Calu3 (cell line): ENCODE data around the gene DUSP22. TPM values are rescaled to one million over a fixed set of nuclear protein-coding genes. Genes with fewer than 3 reads are reported as not detected.

Experiments
- BruUV-seq: library from RNA; stranded (reverse); fragments of 400-500 nt; replicated peaks from 2 replicates; lab custom pipeline; 2021; lab: Mats Ljungman, UMichigan
- CTCF ChIA-PET: fragments of 300-600 bp; sonication (Branson Sonifier 250); formaldehyde crosslinking; loops from one replicate; lab custom pipeline; 2022; ENCODE audit warnings: antibody characterized with exemption; lab: Charles Lee
- DNase-seq: peaks from one replicate; pipeline ENCODE4 v3.0.0; 2022
- H3K27ac Mint-ChIP-seq: one replicate; pipeline ENCODE4 v1.8.0; 2022; ENCODE audit warnings: mixed read lengths; ENCODE audit not compliant: unreplicated experiment
- H3K27me3 Mint-ChIP-seq: one replicate; pipeline ENCODE4 v1.8.0; 2022; ENCODE audit warnings: mixed read lengths; ENCODE audit not compliant: unreplicated experiment
- H3K36me3 Mint-ChIP-seq: one replicate; pipeline ENCODE4 v1.8.0; 2022; ENCODE audit warnings: mild to moderate bottlenecking, moderate library complexity, mixed read lengths; ENCODE audit not compliant: insufficient read depth, unreplicated experiment
- H3K4me1 Mint-ChIP-seq: one replicate; pipeline ENCODE4 v1.8.0; 2022; ENCODE audit warnings: mild to moderate bottlenecking, low read depth, mixed read lengths; ENCODE audit not compliant: unreplicated experiment
- H3K4me3 Mint-ChIP-seq: one replicate; pipeline ENCODE4 v1.8.0; 2022; ENCODE audit warnings: mild to moderate bottlenecking, low read depth, moderate library complexity, mixed read lengths; ENCODE audit not compliant: unreplicated experiment
- H3K9me3 Mint-ChIP-seq: one replicate; pipeline ENCODE4 v1.8.0; 2022; ENCODE audit warnings: low read depth, mixed read lengths; ENCODE audit not compliant: unreplicated experiment
- intact Hi-C: fragments of 100-400 bp; cut with micrococcal nuclease; formaldehyde crosslinking; loops from one replicate; pipeline ENCODE4 v1.10.0; 2022; ENCODE audit not compliant: unreplicated experiment
- total RNA-seq: library from RNA; stranded (reverse); gene quantifications from 2 replicates; pipeline ENCODE4 v1.2.3, GENCODE V29; 2022
- TF ChIP-seq, protein P1 (sequence below): fragments of 200-600 bp; IDR thresholded peaks from one replicate; pipeline ENCODE4 v1.8.0; 2022; ENCODE audit warnings: antibody characterized with exemption; ENCODE audit not compliant: unreplicated experiment

Gene DUSP22
- total RNA-seq, 1 experiment from 2014 or later = 14.7 TPM

DNA sequence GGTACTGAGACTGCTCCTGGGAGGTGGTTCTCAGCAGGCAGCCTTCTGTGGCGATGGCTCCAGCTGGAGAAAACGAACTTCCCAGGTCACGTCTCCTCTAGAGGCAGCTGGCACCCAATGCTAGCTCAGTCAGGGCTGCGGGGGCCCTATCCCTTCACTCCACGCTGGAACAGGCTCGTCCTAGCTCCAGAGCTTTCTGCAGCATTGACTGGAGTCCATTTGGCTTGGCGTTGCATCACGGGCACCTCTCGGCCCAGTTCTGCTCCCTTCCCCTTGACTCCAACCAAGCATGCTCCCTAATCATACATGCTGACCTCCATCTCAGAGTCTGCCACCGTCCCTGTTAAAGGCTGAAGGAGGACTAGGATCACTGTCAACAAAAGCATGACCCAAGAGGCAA, 93.3 kb downstream of the DUSP22 start:
- BruUV-seq = no TSS peak
- no peak overlapping the region for H3K4me3 Mint-ChIP-seq
- no peaks in the 10 kb centered on the region for H3K36me3 Mint-ChIP-seq
- no peak for DNase-seq
- H3K27me3 Mint-ChIP-seq = peaks cover 21% of the 10 kb centered on the region
- TF ChIP-seq, protein P1, sequence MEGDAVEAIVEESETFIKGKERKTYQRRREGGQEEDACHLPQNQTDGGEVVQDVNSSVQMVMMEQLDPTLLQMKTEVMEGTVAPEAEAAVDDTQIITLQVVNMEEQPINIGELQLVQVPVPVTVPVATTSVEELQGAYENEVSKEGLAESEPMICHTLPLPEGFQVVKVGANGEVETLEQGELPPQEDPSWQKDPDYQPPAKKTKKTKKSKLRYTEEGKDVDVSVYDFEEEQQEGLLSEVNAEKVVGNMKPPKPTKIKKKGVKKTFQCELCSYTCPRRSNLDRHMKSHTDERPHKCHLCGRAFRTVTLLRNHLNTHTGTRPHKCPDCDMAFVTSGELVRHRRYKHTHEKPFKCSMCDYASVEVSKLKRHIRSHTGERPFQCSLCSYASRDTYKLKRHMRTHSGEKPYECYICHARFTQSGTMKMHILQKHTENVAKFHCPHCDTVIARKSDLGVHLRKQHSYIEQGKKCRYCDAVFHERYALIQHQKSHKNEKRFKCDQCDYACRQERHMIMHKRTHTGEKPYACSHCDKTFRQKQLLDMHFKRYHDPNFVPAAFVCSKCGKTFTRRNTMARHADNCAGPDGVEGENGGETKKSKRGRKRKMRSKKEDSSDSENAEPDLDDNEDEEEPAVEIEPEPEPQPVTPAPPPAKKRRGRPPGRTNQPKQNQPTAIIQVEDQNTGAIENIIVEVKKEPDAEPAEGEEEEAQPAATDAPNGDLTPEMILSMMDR = no peak
- H3K27ac Mint-ChIP-seq = no peak overlapping the region
- intact Hi-C loops = no loop called here
- H3K4me1 Mint-ChIP-seq = peaks cover 8% of the 10 kb centered on the region
- H3K9me3 Mint-ChIP-seq = peaks cover 2% of the 10 kb centered on the region
- CTCF ChIA-PET = interaction anchor here (0.6 kb wide), 1 partner anchor 218 kb away, joined by 3 read pairs; no protein-coding TSS in a partner anchor

DNA sequence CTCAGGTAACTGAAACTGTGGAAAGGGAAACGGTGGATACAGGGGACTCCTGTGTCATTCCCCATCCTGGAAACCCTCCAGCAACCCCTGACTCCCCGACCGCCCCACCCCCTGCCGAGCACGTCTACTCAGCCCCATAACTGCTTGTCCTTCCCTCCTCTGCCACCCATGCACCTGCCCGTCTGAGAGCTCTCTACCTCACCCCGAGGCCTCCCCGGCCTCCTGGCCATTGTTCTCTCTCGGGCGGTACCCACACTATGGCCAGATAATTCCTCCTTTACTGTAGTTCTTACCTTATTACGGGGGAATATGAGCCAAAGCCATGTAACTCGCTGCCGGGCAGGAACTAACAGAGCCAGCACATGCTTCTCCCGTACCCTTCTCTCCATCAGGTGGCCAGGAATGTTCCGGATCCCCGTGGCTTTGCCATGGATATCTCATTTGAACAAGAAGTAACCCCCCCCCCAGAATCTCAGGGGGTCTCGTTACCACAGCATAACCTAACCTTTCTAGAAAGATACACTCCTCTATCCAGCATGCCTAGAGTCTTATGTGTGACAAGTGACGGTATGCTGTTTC, 94.5 kb downstream of the DUSP22 start:
- Mint-ChIP-seq H3K4me3 (no peak overlapping the region), H3K27ac (no peak overlapping the region), H3K9me3 (peaks cover 2% of the 10 kb centered on the region), H3K4me1 (peaks cover 8% of the 10 kb centered on the region), H3K36me3 (no peaks in the 10 kb centered on the region), H3K27me3 (peaks cover 21% of the 10 kb centered on the region)
- TF ChIP-seq, protein P1 = no peak
- intact Hi-C loops = no loop called here
- DNase-seq = no peak
- no TSS peak for BruUV-seq
- CTCF ChIA-PET = no interaction called here

DNA sequence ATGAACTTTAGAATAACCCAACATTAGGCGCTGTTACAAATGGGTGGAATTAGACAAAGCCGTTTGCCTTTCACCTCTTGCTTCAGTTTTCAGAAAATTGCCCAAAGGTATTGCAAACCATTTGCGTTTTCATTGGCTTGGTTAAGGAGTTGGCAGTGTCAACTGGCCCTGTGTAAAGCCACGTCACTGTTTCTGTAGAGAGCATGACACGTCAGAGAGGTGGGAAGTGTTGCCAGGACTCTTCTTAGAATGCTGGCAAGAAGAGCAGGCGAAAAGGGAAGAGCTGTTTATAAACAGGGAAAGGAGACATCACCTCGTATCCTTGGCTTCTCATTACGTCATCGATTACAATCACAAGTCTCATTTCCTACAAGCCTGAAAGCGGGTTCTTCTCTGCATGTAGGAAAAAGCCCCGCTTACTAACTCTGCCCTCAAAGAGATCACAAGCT, 95.0 kb downstream of the DUSP22 start:
- no peaks in the 10 kb centered on the region for H3K9me3 Mint-ChIP-seq
- H3K36me3 Mint-ChIP-seq = no peaks in the 10 kb centered on the region
- peaks cover 8% of the 10 kb centered on the region for H3K4me1 Mint-ChIP-seq
- no peak overlapping the region for H3K4me3 Mint-ChIP-seq
- TF ChIP-seq, protein P1 = no peak
- CTCF ChIA-PET = no interaction called here
- intact Hi-C loops = no loop called here
- peaks cover 21% of the 10 kb centered on the region for H3K27me3 Mint-ChIP-seq
- no peak for DNase-seq
- no peak overlapping the region for H3K27ac Mint-ChIP-seq
- BruUV-seq = no TSS peak

DNA sequence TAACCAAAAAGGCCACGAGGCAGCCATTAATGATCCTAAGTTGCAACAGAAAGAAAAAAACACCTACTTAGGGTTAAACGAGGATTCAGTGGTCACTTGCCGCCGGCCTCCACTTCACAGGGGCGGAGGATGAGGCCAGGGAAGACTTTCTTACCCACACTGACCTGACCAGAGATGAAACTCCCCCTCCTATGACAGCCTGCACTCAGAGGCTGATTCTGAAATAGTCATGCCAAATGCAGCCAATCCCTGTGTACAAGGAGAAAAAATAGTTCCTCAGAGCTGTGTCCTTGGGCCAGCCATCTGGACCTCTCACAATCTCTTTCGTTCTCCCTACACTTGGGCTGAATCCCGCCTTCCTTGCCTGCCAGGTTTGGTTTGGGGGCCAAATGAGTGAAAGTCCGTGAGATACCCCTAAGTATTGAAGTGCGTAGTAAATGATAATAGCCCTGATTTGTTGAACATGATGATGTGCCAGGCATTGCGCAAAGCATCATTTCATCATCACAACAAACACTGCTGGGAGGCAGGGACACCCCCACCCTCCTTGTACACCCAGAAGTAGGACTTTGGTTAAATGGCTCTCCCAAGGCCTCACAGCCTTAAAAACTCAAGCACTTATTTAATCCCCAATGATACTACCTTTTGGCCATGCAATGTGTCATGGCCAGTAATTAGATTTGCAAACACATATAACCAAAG, 96.1 kb downstream of the DUSP22 start:
- H3K27ac Mint-ChIP-seq = no peak overlapping the region
- CTCF ChIA-PET = interaction anchor here (0.7 kb wide), 1 partner anchor 312 kb away, joined by 3 read pairs; no protein-coding TSS in a partner anchor
- TF ChIP-seq, protein P1 = no peak
- H3K4me1 Mint-ChIP-seq = peaks cover 9% of the 10 kb centered on the region
- intact Hi-C loops = no loop called here
- no peaks in the 10 kb centered on the region for H3K9me3 Mint-ChIP-seq
- no TSS peak for BruUV-seq
- no peak for DNase-seq
- H3K27me3 Mint-ChIP-seq = peaks cover 24% of the 10 kb centered on the region
- no peak overlapping the region for H3K4me3 Mint-ChIP-seq
- H3K36me3 Mint-ChIP-seq = no peaks in the 10 kb centered on the region
